ENCODE results near the gene FGB.

DNA sequence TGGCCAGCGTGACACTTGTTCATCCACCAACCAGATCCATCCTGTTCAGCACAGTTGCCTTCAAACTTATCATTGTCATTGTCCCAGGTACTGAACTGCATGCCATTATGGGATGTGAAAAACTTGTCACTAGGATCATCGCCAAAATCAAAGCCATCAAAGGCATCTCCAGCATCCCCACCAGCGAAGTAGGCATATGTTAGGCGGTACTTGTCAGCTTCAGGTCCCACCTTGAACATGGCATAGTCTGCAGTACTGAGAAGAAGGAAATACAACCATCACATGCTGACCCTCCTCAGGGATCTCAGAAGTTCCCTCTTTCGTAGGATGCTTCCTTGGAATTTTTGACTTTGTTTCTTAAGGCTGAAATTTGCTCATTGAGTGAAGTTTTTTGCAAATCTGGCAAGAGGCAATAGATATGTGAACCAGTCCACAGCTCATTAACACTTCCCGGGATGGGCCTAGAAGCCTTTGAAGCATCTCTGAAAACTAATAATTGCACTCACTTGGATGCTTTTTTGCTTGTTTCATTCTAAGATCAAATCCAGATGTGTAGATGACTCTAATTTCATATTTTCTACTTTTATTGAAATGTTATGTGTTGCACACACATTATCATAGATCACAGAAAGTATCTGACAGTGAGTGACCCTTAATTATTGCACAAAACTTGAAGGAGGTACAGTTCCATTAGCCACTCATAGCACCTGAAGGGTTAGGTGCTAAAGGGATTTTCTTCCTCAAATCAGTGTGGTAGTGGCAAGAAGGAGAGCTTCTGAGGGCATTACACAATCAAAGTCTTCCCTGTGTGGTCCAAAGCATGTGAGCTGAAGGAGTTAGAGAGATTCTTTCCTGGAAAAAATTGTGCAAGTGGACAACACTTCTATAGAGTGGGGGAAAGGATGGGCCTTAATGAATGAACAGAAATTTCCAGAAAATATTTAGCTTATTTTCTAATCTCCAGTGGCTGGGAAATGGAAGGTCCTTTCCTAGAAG, 44.2 kb downstream of the FGB start:
- no peak for TF ChIP-seq CTCF (IDR thresholded peaks at IDR 0.05; ENCODE audit: extremely low read depth in 1 of 2, insufficient read depth in 1 of 2, low read depth in 1 of 2, low read length in 2 of 2)
- TF ChIP-seq POLR2AphosphoS5 (IDR thresholded peaks at IDR 0.05; ENCODE audit: insufficient read depth, low read depth, low read length): no peak

Data from endothelial cell of umbilical vein (primary cell).